Lower leg skin (tissue), 4 donors: ENCODE data around the gene ACOT11. TPM values are rescaled to one million over a fixed set of nuclear protein-coding genes. Genes with fewer than 3 reads are reported as not detected.

ENCODE experiments used
- DNase-seq, 2 donors: peaks; one replicate each; pipeline ENCODE4 v3.0.0-alpha.2; 2019; ENCODE audit warnings: low spot score in 2 of 2
- H3K4me3 ChIP-seq: fragments of 200-600 bp; sonication (generic); 2 replicates; pipeline ENCODE4 v1.5.1; 2017; ENCODE audit warnings: mild to moderate bottlenecking, low read depth; ENCODE audit not compliant: poor library complexity, severe bottlenecking
- CTCF ChIP-seq, 3 donors: fragments of 450-650 bp; IDR thresholded peaks; one replicate each; pipeline ENCODE4 v1.5.1; 2016; ENCODE audit warnings: antibody characterized with exemption in 3 of 3, mild to moderate bottlenecking in 3 of 3, moderate library complexity in 2 of 3
- POLR2A ChIP-seq, 2 donors: fragments of 450-650 bp; IDR thresholded peaks; one replicate each; pipeline ENCODE4 v1.6.1; 2016 to 2017; ENCODE audit warnings: antibody characterized with exemption in 2 of 2, mild to moderate bottlenecking in 1 of 2, moderate library complexity in 1 of 2
- WGBS, 2 donors: methylation state at CpG; one replicate each; pipeline ENCODE4 v1.1.5; 2018; 5-methylcytosine and 5-hydroxymethylcytosine counted together
- intact Hi-C: fragments of 100-400 bp; cut with DNase I; formaldehyde crosslinking; loops from one replicate; pipeline ENCODE4 v1.15.0; 2023; ENCODE audit warnings: low total_unique reads
- total RNA-seq, 4 donors: library from RNA; depleted of rRNA; stranded (reverse); fragments of >200 nt; gene quantifications; one replicate each; pipeline ENCODE4 v1.1.0, GENCODE V29; 2016

Gene ACOT11
- total RNA-seq, 4 donors from 2014 or later: 1.9 to 3.9 (median 2.2) TPM

DNA sequence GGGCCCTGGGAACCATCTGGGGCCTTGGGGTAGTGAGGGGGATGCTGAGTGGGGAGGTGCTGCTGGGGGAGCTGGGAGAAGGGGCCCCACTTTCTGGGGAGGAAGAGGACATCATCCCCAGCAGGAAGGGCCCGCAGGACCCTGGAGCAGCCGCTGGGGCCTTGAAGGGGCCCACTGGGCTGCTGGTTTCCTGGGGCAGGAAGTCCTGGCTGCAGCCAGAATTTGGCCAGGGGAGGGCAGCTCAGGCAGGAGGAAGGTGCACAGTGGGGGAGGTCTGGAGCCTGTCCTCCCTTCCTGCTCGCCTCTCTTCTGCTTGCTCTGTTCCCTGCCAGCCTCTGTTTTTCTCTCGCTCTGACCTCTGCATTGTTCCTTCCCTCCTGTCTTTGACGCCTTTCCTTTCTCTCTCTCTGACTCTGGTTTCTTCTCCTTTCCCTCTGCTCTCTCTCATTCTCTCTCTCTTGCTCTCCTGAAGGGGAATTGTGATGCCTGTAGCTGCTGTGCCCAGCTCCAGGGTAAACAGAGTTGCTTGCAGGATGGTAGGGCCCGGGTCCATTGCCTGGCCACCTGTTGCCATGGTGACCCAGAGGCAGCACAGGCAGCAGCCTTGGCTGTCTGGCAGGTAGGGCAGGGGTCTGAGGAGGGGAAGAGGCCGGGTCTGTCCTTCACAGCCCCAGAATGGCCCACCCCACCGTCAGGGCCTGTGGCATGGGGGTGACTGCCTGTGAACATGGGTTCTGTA lies 23.9 kb downstream of the ACOT11 start:
- intact Hi-C loops: no loop called here

DNA sequence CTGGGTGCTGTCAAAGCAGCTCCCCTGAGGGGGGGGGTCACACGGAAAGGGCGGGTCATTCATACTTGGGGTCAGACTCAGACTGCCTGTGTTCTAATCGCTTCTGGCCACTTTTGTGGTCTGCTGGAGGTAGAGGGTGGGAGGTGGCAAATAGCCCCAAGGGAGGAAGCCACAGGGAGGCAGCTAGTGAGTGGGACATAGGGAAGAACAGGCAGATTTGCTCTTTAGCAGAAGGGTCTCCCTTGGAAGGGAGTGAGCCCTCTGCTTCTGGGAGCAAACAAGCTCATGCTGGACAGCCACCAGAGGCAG lies 24.5 kb downstream of the ACOT11 start:
- DNase-seq: no peak
- TF ChIP-seq CTCF (IDR thresholded peaks at IDR 0.05) (no peak), POLR2A (IDR thresholded peaks at IDR 0.05) (no peak)
- no peak overlapping the region for H3K4me3 ChIP-seq
- intact Hi-C loops: no loop called here
- WGBS, 2 donors: 71 to 78% methylated on average over 3 of the region's 3 CpGs

More for the DNA sequence above, 23.9 kb downstream of the ACOT11 start:
- TF ChIP-seq CTCF (IDR thresholded peaks at IDR 0.05): no peak
- TF ChIP-seq POLR2A (IDR thresholded peaks at IDR 0.05): no peak
- no peak overlapping the region for H3K4me3 ChIP-seq
- 65 to 72% methylated on average over 8 of the region's 8 CpGs for WGBS, 2 donors
- DNase-seq: no peak

- intact Hi-C loops: no loop called here
- TF ChIP-seq POLR2A (IDR thresholded peaks at IDR 0.05) (no peak), CTCF (IDR thresholded peaks at IDR 0.05) (no peak)
- H3K4me3 ChIP-seq: no peak overlapping the region
- no peak for DNase-seq
- WGBS, 2 donors: 92 to 93% methylated on average over 12 of the region's 12 CpGs
Observed at GRCh38 chr1:54574158-54574778, 26.2 kb downstream of the ACOT11 start.

- no peak for DNase-seq
- intact Hi-C loops: no loop called here
- no peak for TF ChIP-seq POLR2A (IDR thresholded peaks at IDR 0.05)
- no peak for TF ChIP-seq CTCF (IDR thresholded peaks at IDR 0.05)
- H3K4me3 ChIP-seq: no peak overlapping the region
- WGBS, 2 donors: 98 to 100% methylated on average over 3 of the region's 3 CpGs
Observed at GRCh38 chr1:54575161-54575560, 27.1 kb downstream of the ACOT11 start.

GRCh38 chr1:54575605-54576290 lies 27.7 kb downstream of the ACOT11 start:
- H3K4me3 ChIP-seq: no peak overlapping the region
- no peak for TF ChIP-seq POLR2A (IDR thresholded peaks at IDR 0.05)
- 94 to 96% methylated on average over 8 of the region's 8 CpGs for WGBS, 2 donors
- DNase-seq: no peak
- intact Hi-C loops: no loop called here

- DNase-seq: peak; percentile 71 to 91
- 70 to 72% methylated on average over 6 of the region's 6 CpGs for WGBS, 2 donors
- no peak overlapping the region for H3K4me3 ChIP-seq
- no peak for TF ChIP-seq POLR2A (IDR thresholded peaks at IDR 0.05)
- TF ChIP-seq CTCF (IDR thresholded peaks at IDR 0.05): no peak
- intact Hi-C loops: no loop called here
Observed at GRCh38 chr1:54577612-54578011, 29.6 kb downstream of the ACOT11 start.
